ENCODE results near the gene CXCL3. TPM values are rescaled to one million over a fixed set of nuclear protein-coding genes. Genes with fewer than 3 reads are reported as not detected.

CXCL3 gene
- total and polyA plus RNA-seq, 10 of the 15 experiments (the other 5 are each of a cell fraction or from before 2014, with no cell fraction given), result not detected

GRCh38 chr4:74047152-74047551 lies 8.7 kb upstream of the CXCL3 start:
- Histone ChIP-seq H3K4me1 (ENCODE audit: control insufficient read depth, insufficient read depth, low read length) (no peaks in the 10 kb centered on the region), H3K27ac (ENCODE audit: control insufficient read depth, insufficient read depth) (no peak overlapping the region), H2AFZ (ENCODE audit: control insufficient read depth, low read depth, low read length) (no peak overlapping the region), H3K79me2 (ENCODE audit: control insufficient read depth, insufficient read depth, low read length) (no peaks in the 10 kb centered on the region), H3K9me3 (replicated peaks; ENCODE audit: control insufficient read depth, insufficient read depth, low read length) (no peaks in the 10 kb centered on the region), H4K20me1 (ENCODE audit: control insufficient read depth, insufficient read depth) (no peaks in the 10 kb centered on the region), H3K36me3 (ENCODE audit: control insufficient read depth in 2 of 2, insufficient read depth in 2 of 2, low read length in 1 of 2) (no peaks in the 10 kb centered on the region), H3K27me3 (replicated peaks in 1 of 2; ENCODE audit: control insufficient read depth in 2 of 2, insufficient read depth in 2 of 2, low read length in 1 of 2) (no peaks in the 10 kb centered on the region), H3K4me3 (no peak overlapping the region), H3K4me2 (ENCODE audit: control insufficient read depth, insufficient read depth) (no peak overlapping the region), H3K9ac (ENCODE audit: control insufficient read depth, insufficient read depth, low read length) (no peak overlapping the region)
- FAIRE-seq, result no peak
- in situ Hi-C loops (cut with MboI) (no loop called here), intact Hi-C loops (cut with micrococcal nuclease; ENCODE audit: unreplicated experiment) (no loop called here)
- no peak for ATAC-seq
- no TSS peak for BruUV-seq (replicated peaks)
- WGBS (ENCODE audit: insufficient coverage, insufficient replicate concordance, low lambda C conversion rate, missing lambda C conversion rate), result 0% methylated on average over 1 of the region's 1 CpG
- no peak for DNase-seq (ENCODE audit: low read depth, low spot score)
- TF ChIP-seq SMC3 (IDR thresholded peaks at IDR 0.05; ENCODE audit: borderline replicate concordance, low read length) (no peak), MTA2 (IDR thresholded peaks at IDR 0.05; ENCODE audit: low read depth) (no peak), FOXM1 (IDR thresholded peaks at IDR 0.05; ENCODE audit: low read depth, low read length) (no peak), NFIC (IDR thresholded peaks at IDR 0.05; ENCODE audit: low read depth, low read length) (no peak), REST (IDR thresholded peaks at IDR 0.05; ENCODE audit: low read depth, low read length) (no peak), JUND (IDR thresholded peaks at IDR 0.05; ENCODE audit: low read depth, low read length) (no peak), ZNF217 (IDR thresholded peaks at IDR 0.05) (no peak)
- ChIA-PET POLR2A (no interaction called here), CTCF (no interaction called here), RAD21 (ENCODE audit: unreplicated experiment) (no interaction called here), SMC1A (ENCODE audit: uncharacterized antibody, unreplicated experiment) (no interaction called here)
